Mesothelial cell of epicardium (in vitro differentiated cells): ENCODE measurements around the gene MYO1D. TPM values are rescaled to one million over a fixed set of nuclear protein-coding genes. Genes with fewer than 3 reads are reported as not detected.

ENCODE experiments used
- DNase-seq, 2 experiments: peaks; one replicate each; pipeline ENCODE4 v3.0.0; 2021; ENCODE audit warnings: low spot score in 2 of 2; ENCODE audit not compliant: unreplicated experiment in 2 of 2
- H3K27ac Mint-ChIP-seq: 2 replicates; pipeline ENCODE4 v1.8.0; 2021; ENCODE audit warnings: mixed read lengths
- H3K27me3 Mint-ChIP-seq: 2 replicates; pipeline ENCODE4 v1.8.0; 2021; ENCODE audit warnings: low read depth, mixed read lengths
- H3K36me3 Mint-ChIP-seq: 2 replicates; pipeline ENCODE4 v1.8.0; 2021; ENCODE audit warnings: mixed read lengths
- H3K4me1 Mint-ChIP-seq: 2 replicates; pipeline ENCODE4 v1.8.0; 2021; ENCODE audit warnings: mixed read lengths
- H3K4me3 Mint-ChIP-seq: 2 replicates; pipeline ENCODE4 v1.8.0; 2021; ENCODE audit warnings: mild to moderate bottlenecking, moderate library complexity, mixed read lengths
- H3K9me3 Mint-ChIP-seq: 2 replicates; pipeline ENCODE4 v1.8.0; 2021; ENCODE audit warnings: mixed read lengths
- CTCF ChIP-seq: fragments of 200-600 bp; sonication (generic); IDR thresholded peaks from one replicate; pipeline ENCODE4 v1.5.0; 2021; ENCODE audit warnings: antibody characterized with exemption; ENCODE audit not compliant: unreplicated experiment
- total RNA-seq: library from RNA; stranded (reverse); gene quantifications from 3 replicates; pipeline ENCODE4 v1.2.1, GENCODE V29; 2021

Gene MYO1D
- total RNA-seq, 1 donor from 2014 or later, result 48.6 TPM

DNA sequence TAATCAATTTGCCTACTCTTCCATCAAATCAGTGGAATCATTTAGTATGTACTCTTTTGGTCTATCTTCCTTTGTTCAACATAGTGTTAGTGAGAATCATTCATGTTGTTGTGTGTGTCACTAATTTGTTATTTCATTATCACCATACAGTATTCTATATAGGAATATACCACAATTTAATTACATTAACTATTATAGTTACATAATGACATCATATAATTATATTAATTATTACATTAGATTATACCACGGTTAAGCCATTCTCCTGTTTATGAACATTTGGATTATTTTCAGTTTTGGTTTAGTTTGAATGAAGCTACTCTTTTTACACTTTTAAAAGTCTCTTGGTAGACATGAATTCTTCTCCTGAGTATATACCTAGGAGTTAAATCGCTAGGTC is 40.4 kb downstream of the MYO1D start:
- Mint-ChIP-seq H3K4me1 (peaks cover 40% of the 10 kb centered on the region), H3K4me3 (no peak overlapping the region), H3K27ac (no peak overlapping the region), H3K36me3 (peaks cover 4% of the 10 kb centered on the region), H3K27me3 (no peaks in the 10 kb centered on the region), H3K9me3 (peaks cover 8% of the 10 kb centered on the region)
- TF ChIP-seq CTCF, result no peak
- DNase-seq, result no peak

DNA sequence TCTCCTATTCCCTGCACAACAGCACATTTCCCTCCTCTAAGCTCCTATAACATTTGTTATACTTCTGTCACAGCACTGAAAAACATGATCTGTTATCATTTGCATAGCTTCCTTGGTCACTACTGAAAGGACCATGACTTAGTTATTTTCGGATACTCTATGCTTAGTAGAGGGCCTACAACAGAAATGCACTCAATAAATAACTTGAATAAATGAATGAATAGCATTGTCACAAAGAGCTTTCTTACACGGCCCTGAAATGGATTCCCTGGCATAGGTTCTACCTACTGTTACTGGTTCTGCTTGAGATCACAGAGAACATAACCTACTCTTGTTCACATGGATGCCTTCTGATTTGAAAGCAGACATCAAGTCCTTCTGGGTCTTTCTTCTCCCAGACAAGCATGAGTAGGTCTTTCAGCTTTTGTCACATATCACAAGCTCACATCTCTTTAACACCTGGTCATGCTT is 41.6 kb downstream of the MYO1D start:
- Mint-ChIP-seq H3K27ac (no peak overlapping the region), H3K36me3 (peaks cover 4% of the 10 kb centered on the region), H3K27me3 (no peaks in the 10 kb centered on the region), H3K4me1 (peaks cover 36% of the 10 kb centered on the region), H3K9me3 (peaks cover 8% of the 10 kb centered on the region), H3K4me3 (no peak overlapping the region)
- no peak for TF ChIP-seq CTCF
- no peak for DNase-seq

DNA sequence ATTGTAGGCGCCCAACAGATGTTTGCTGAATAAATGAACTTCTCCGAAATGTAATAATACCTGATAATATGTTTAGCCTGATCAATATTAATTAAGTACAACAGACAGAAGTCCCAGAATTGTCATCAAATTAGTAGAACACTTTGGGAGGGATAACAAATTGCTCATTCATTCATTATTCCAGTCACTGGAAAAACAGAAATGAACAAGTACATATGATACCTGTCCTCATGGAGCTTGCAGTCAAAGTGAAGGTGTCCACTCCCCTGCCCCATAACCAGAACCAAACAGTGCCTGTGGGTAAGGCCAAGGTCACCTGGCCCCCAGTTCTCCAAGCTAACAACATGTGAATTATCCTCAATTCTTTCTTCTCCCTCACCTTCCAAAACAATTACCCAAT is 42.8 kb downstream of the MYO1D start:
- peaks cover 8% of the 10 kb centered on the region for H3K9me3 Mint-ChIP-seq

DNA sequence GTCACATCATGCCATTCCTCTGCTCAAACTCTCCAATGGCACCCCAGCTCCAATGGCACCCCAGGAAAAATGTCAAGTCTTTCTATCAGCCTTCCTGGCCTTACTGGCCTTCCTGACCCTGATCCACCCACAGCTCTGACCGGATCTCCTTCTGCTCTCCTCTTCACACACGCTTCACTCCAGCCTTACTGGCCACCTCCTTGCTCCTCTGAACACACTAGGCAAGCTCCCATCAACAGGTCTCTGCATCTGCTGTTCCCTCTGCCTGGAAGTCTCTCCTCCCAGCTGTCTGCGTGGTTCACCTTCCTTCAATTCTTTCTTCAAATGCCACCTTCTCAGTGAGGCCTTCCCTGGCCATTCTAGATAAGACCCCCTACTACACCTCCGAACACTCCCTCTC is 43.4 kb downstream of the MYO1D start:
- H3K36me3 Mint-ChIP-seq, result peaks cover 4% of the 10 kb centered on the region
- no peak for DNase-seq
- H3K27ac Mint-ChIP-seq, result peak overlapping the region; percentile 7
- peaks cover 8% of the 10 kb centered on the region for H3K9me3 Mint-ChIP-seq
- no peaks in the 10 kb centered on the region for H3K27me3 Mint-ChIP-seq
- H3K4me1 Mint-ChIP-seq, result peaks cover 32% of the 10 kb centered on the region
- TF ChIP-seq CTCF, result no peak
- no peak overlapping the region for H3K4me3 Mint-ChIP-seq

More for the DNA sequence above, 42.8 kb downstream of the MYO1D start:
- Mint-ChIP-seq H3K4me1 (peaks cover 30% of the 10 kb centered on the region), H3K27me3 (no peaks in the 10 kb centered on the region), H3K36me3 (peaks cover 4% of the 10 kb centered on the region), H3K27ac (no peak overlapping the region), H3K4me3 (no peak overlapping the region)
- DNase-seq, result no peak
- TF ChIP-seq CTCF, result no peak

DNA sequence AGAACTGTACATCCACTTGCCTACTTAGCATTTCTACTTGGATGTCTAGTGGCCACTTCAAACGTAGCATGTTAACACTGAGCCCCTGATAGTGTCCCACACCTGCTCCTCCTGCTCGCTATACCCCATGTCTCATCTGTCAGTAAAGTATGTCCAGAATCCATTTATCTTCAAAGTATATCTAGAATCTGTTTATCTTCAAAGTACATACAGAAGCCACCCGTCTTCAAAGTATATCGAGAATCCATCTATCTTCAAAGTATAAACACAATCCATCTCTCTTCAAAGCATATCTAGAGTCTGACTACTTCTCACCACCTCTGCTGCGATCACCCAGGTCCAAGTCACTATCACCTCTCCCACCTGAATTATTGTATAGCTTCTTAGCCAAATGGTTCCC is 43.8 kb downstream of the MYO1D start:
- H3K4me1 Mint-ChIP-seq, result peaks cover 32% of the 10 kb centered on the region
- no peak for DNase-seq
- H3K36me3 Mint-ChIP-seq, result peaks cover 4% of the 10 kb centered on the region

More for the DNA sequence above, 43.8 kb downstream of the MYO1D start:
- H3K4me3 Mint-ChIP-seq, result no peak overlapping the region
- TF ChIP-seq CTCF, result no peak
- peak overlapping the region; percentile 7 for H3K27ac Mint-ChIP-seq
- peaks cover 8% of the 10 kb centered on the region for H3K9me3 Mint-ChIP-seq
- H3K27me3 Mint-ChIP-seq, result no peaks in the 10 kb centered on the region
